ENCODE measurements around the gene TUBAL3.

The TUBAL3 gene

DNA sequence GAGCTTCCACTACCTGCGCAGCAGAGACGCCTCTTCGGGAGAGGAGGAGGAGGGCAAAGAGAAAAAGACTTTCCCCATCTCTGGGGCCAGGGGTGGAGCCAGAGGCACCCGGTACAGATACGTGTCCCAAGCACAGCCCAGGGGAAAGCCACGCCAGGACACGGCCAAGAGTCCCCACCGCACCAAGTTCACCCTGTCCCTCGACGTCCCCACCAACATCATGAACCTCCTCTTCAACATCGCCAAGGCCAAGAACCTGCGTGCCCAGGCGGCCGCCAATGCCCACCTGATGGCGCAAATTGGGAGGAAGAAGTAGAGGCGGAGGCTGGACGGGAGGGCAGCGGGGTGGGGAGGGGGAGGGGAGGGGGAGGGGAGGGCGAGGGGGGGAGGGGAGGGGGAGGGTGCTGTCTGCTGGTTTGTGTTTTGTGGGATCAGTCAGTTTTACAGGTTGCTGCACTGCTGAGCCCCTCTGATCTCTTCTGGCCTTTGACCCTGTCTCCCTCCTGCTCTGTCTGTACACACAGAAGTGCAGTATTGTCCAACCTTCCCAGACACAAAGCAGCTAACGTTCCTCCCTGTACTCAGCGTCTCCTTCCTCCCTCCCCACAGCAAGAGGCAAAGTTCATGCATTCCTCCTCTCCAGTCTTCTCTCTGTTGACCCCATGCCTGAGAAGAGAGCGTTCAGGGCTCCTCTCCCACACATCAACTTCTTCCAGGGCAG is 30.6 kb downstream of the TUBAL3 start:
- DNase-seq, result no peak

DNA sequence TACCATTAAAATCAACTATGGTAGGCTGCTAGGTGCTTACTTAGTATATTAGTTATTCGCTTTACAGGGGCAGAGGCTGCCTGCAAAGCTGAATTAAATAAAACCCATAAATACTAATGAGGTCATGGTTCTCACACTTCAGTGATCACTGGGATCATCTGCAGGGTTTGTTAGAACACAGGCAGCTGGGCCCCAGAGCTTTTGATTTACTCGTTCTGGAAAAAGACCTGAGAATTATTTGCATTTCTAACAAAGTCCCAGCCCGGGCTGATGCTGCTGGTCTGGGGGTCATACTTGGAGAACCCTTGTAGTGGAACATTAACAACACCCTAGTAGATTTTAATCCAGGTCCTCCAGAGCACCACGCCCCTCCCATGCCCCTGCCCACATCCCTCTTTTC is 31.3 kb downstream of the TUBAL3 start:
- DNase-seq, result no peak

DNA sequence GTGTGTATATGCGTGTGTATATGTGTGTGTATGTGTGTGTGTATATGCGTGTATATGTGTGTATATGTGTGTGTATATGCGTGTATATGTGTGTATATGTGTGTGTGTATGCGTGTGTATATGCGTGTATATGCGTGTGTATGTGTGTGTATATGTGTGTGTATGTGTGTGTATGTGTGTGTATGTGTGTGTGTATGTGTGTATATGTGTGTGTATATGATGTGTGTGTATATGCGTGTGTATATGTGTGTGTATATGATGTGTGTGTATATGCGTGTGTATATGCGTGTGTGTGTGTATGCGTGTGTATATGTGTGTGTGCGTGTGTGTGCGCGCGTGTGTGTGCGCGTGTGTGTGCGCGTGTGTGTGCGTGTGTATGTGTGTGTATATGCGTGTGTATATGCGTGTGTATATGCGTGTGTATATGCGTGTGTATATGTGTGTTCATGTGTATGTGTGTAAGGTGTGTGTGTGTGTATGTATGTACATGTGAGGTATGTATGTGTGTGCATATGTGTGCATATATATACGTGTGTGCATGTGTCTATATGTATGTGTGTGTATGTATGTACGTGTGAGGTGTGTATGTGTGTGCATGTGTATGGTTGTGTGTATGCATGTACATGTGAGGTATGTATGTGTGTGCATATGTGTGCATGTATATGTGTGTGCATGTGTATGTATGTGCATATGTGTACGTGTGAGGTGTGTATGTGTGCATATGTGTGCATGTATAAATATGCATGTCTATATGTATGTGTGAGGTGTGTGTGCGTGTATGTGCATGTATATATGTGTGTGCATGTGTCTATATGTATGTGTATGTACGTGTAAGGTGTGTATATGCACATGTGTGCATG is 33.9 kb downstream of the TUBAL3 start:
- no peak for DNase-seq

DNA sequence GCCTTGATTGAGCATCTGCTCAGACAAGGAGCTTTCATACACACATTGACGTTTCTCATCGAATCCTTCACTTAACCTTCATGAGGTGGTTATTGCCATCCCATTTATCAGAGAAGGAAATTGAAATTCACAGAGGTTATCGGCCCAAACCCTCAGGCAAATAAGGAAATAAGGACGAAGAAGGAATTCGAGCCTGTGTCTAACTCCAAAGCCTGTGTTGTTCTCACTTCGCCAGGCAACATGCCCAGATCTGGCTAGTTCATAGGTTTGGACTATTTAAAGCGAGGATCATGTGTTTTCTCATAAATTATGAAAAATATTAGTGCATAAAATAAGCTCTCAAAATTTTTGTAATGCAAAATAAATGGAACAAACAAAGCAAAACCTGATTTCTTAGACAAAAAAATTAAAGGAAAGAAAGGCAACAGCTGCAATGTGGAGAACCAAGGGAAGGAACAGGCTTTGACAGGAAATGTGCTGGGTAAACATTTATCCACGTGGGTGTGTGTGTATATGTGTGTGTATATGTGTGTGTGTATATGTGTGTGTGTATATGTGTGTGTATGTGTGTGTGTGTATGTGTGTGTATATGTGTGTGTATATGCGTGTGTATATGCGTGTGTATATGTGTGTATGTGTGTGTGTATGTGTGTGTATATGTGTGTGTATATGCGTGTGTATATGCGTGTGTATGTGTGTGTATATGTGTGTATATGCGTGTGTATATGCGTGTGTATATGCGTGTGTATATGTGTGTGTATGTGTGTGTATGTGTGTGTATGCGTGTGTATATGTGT is 35.1 kb downstream of the TUBAL3 start:
- DNase-seq, result no peak

DNA sequence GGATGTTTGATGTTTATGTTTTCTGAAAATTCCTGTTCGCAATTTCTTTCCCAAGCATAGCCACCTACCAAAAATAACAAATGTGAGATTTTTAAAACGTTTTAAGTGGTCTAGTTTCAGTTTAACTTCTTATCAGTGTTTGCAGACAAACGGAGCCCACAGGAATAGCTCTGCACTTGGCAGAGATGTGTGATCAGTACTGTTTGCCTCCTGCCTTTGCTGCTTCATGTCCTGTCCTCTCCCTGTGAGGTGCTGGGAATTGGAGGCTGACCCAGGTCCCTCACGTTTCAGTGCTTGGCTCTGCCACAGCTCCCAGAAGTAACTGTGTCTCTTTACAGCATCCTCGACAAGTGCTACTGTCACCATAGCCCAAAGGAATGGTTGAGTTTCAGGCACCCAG is 38.7 kb downstream of the TUBAL3 start:
- no peak for DNase-seq

DNA sequence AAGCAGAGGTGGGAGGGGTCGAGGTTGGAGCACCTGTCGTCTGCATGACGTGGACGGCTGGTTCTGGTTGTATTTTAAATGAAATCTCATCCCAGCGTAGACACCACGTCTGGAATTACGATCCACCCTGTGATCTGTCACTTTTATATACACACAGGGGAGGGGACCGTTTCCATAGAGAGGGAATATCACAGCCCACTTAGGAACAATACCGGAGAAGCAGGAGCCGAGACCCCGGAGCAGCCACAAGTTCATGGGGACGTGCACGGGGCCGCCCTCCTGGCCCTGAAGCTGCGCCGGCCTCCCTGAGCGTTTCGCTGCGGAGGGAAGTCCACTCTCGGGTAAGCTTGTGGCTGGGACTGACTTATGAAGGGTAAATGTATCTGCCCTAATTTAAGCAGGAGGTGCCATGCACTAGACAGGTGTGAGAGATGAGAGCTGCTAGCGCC is 39.7 kb downstream of the TUBAL3 start, which contains the start of gene UCN3:
Gene UCN3 (plus strand): TSS at position 77 of the 449 bp plus-strand sequence. CDS start 8,755 bp downstream, outside the sequence.
- DNase-seq, result no peak

DNA sequence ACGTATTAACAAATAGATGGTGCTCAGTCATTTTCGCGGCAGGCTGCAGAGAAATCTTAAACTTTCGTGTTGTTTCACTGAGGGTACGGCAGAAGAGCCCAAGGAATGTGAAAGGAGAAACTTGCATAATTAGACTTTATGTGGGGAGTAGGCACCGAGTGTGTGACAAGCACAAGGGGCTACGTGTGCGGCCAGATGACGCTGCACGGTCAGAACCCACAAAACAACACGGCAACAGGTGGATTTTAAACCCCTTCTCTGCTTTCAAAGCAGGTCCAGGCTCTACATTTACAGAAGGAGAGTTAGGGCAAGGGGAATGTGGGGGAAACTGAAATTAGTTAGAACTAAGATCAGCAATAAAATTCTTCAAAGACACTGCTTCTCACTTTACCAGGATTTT is 40.3 kb downstream of the TUBAL3 start:
- DNase-seq, result no peak

DNA sequence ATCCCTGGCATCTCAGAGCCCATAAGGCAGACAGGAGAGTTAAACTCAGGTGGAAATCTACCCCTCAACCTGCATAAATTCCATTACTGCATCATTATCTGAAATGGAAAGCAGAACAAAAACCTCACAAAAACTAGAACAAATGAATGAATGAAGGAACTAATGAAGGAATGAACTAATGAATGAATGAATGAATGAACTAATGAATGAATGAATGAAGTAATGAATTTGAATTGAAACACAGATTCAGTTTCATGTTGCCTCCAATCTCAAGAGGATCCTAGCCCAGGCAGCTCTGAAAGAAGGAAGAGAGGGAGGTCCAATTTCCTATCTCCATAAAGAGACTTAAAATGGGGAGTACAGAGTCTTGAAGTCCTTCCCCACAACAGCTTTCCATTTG is 41.8 kb downstream of the TUBAL3 start:
- no peak for DNase-seq

DNA sequence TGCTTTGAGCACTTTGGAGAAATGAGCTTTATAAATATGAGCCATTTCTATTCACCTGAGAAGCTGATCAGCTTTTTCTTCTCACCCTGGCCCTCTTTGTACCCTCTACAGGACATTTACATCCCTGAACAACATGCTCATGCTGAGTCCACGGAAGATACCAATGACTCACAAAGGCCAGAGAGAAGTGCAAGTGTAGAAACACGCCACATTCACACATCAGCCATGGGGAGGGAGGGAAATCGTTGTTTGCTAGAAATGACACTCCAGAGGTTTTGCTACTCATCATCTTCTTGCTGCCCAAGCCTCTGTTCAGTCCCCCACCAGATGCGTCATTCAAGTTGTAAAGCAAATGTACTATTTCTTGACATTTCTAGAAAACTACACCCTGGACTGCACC is 42.7 kb downstream of the TUBAL3 start:
- DNase-seq, result no peak

DNA sequence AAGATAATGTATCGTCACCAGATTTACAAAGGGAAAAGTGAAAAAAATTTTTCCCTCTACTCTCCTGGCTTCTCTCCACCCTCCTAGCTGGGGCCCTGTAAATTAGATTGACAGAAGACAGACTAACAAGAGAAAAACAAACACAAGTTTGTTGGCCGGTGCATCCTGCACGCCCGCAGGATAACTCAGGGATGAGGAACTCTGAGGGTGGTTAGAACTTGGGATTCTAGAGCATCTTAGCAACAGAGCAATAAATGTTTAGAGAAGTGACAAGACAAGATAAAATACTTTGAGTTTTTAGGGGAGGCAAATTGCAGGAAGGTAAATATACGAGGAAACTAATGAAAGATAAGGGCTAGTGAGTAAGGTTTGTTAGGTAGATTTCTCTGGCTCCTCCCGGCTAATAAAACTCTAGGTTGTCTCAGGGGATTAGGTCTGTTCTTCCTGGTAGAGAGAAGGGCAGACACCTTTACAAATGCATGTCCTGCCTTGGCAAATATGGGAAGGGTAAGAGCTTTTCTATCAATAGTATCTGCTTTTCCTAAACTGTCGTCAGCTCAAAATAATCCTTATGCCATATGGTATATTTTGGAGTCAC is 44.2 kb downstream of the TUBAL3 start:
- DNase-seq, result no peak

DNA sequence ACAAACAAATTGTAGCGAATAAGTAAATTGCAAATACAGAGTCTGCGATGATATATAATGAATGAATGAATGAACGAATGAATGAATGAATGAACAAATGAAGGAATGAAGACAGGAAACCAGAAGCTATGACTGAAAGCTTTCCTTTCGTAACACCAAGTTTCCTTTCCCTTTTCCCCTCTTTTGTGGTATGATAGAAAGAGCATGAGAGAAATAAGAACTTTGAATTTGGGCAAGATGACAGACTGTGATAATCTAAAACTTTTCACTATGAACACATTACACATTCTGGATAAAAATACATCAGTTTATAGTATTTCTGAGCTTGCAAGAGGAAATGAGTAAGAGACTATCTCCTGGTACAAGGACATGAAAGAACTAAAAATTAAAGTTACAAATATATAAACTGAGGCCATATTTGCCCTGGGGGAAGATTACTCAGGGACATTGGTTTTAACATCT is 48.3 kb downstream of the TUBAL3 start:
- no peak for DNase-seq

DNA sequence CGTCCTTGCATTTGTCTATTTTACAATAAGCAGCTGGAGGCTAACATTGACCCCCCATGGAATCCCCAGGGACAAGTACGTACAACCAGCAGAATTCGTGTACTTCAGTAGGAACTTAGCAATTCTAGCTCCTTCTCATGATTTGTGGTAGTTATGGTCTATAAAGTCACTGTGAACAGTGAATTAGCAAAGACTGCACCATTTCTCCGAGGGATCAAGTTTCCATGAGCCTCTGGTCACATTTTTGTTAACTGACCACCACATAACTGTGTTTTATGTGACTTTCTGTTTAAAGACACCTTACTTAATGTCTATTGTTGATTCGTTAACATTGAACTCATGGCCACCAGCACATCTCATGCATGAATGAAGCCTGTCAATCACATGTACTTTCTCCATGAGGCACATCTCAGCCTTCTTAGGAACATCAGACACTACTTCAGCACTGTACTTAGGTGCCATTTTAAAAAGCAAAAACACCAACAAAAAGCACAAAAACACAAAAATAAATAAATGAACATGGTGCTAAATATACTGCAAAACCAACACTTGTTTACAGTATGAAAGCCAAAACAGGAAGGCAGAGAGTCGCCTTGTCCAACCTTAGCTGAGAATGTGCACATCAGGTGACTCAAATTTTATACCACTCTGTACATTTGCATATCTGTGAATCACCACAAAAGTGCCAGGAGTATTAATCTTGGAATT is 48.9 kb downstream of the TUBAL3 start:
- DNase-seq, result no peak

DNA sequence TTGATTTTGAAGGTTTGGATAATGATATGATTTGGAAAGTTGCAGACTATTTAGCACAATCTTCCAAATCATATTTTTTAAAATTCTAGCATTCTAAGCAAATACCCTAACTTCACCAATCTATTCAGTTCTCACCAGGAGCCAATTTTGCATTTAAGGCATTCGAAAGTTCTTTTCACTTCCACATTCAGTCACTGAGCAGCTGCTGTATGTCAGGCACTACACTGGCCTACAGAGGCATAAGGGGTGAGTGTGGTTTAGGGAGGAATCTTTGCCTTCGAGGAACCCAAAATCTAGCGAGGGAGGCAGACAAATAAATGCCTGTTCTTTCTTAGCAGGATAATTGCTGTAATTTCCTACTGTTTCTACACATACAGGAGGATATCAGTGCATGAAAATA is 50.6 kb downstream of the TUBAL3 start:
- no peak for DNase-seq

DNA sequence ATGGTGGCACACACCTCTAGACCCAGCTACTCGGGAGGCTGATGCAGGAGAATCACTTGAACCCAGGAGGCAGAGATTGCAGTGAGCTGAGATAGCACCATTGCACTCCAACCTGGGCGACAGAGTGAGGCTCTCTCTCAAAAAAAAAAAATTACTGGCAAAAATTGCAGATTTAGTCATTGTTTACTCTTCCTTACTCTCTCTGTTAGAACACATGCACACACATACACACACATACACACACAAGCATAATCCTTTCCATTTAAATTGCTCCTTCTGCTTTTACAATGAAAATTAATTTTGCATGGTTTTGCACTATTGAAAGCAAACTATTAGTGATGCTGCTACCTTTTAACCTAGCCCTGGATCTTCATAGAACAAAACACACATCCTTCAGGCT is 55.3 kb downstream of the TUBAL3 start:
- no peak for DNase-seq

DNA sequence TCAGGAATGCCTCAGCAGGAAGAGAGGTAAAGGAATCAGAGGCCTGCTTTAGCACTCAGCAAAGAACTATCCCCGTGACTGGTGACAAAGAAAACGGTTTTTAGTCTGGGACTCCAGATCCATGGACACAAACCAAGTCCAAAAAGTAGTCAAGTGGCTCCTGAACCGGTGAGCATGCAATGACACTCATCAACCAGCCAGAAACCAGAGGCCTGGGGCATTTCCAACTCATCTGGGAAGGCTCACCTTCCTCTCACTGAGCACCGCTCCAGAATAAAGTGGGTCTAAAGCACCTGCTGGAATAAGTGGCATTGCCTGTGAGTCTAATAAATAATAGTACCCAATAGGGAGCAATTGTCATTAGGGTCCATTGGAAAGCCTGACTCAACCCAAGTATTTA is 57.7 kb downstream of the TUBAL3 start:
- DNase-seq, result no peak

DNA sequence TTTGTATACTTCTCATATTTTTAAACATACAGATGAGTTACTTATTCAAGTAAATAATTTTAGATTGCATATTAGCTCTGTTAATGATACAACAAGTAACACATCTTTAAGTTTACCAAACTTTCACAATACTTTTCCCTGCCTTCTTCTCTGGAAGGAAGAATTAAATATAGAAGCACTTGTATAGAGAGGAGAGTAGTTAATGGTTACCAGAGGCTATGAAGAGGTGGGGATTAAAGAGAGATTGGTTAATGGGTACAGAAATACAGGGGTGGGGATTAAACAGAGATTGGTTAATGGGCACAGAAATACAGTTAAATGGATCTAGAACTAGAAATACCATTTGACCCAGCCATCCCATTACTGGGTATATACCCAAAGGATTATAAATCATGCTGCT is 59.9 kb downstream of the TUBAL3 start:
- DNase-seq, result no peak

DNA sequence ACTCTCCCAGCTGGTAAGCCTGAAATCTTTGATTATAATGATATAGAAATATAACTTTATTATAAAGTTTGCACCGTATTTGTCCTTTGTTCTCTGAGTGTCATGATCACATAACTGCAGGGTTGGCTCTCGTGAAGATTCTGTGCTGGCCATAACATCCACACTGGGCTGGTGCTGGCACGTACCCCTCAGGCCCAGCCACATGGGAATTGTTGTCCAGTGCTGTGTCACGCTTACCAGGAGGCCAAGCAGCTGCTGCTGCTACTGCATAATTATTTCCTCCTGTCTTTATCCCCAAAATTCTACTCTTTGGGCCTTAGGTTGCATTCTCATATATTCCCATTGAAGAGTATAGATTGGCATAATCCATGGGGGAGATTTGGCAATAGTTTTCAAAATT is 60.6 kb downstream of the TUBAL3 start:
- no peak for DNase-seq

DNA sequence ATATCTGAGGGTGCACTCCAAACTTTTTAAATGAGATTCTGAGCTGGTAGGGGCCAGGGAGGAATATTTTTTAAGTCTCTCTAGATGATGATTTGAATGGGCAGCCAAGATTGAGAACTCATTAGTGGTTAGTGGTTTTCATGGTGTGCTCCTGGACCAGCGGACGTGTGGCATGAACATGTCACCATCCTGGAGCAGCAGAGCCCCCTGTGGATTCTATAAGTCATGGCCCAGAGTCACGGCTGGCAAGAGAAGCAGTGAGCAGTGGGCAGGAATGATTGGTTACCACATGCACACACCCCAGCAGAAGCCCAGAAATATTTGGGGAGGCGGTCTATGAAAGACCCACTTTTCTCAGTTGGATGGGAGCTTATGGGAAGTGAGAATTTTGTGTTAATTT is 61.1 kb downstream of the TUBAL3 start:
- no peak for DNase-seq

Data from DMS 273 treated with DMSO at 0.1 percent for 48 hours (cell line).